WERI-Rb-1 (cell line): ENCODE data around the gene SLC6A6.

Experiments
- DNase-seq: peaks from one replicate; pipeline ENCODE4 v3.0.0-alpha.2; 2020
- H3K27ac ChIP-seq: fragments of 250-450 bp; sonication (Bioruptor Pico); 2 replicates; pipeline ENCODE4 v1.5.1; 2020; ENCODE audit warnings: mild to moderate bottlenecking, moderate library complexity
- H3K27me3 ChIP-seq: fragments of 250-450 bp; sonication (Bioruptor Pico); 2 replicates; pipeline ENCODE4 v1.5.1; 2021; ENCODE audit warnings: mild to moderate bottlenecking, low read depth, moderate library complexity; ENCODE audit not compliant: insufficient read depth, severe bottlenecking
- H3K36me3 ChIP-seq: fragments of 250-450 bp; sonication (Bioruptor Pico); 2 replicates; pipeline ENCODE4 v1.5.1; 2020; ENCODE audit warnings: mild to moderate bottlenecking, moderate library complexity
- H3K4me3 ChIP-seq: 2 replicates; pipeline ENCODE4 v1.5.1; 2011; ENCODE audit warnings: low read depth, mild to moderate bottlenecking, control low read depth, low read length
- H3K9me3 ChIP-seq: fragments of 250-450 bp; sonication (Bioruptor Pico); 2 replicates; pipeline ENCODE4 v1.5.1; 2021; ENCODE audit warnings: mild to moderate bottlenecking, moderate library complexity; ENCODE audit not compliant: severe bottlenecking
- TF ChIP-seq, protein P1 (sequence below): IDR thresholded peaks from 2 replicates; pipeline ENCODE4 v1.5.1; 2011; ENCODE audit warnings: low read depth, mild to moderate bottlenecking, control low read depth, inconsistent platforms, low read length

Gene SLC6A6

GRCh38 chr3:14418296-14419250, 16.2 kb downstream of the SLC6A6 start:
- Histone ChIP-seq H3K4me3 (no peak overlapping the region), H3K27me3 (no peaks in the 10 kb centered on the region), H3K36me3 (peaks cover 9% of the 10 kb centered on the region), H3K9me3 (no peaks in the 10 kb centered on the region), H3K27ac (no peak overlapping the region)
- no peak for DNase-seq
- TF ChIP-seq, protein P1, sequence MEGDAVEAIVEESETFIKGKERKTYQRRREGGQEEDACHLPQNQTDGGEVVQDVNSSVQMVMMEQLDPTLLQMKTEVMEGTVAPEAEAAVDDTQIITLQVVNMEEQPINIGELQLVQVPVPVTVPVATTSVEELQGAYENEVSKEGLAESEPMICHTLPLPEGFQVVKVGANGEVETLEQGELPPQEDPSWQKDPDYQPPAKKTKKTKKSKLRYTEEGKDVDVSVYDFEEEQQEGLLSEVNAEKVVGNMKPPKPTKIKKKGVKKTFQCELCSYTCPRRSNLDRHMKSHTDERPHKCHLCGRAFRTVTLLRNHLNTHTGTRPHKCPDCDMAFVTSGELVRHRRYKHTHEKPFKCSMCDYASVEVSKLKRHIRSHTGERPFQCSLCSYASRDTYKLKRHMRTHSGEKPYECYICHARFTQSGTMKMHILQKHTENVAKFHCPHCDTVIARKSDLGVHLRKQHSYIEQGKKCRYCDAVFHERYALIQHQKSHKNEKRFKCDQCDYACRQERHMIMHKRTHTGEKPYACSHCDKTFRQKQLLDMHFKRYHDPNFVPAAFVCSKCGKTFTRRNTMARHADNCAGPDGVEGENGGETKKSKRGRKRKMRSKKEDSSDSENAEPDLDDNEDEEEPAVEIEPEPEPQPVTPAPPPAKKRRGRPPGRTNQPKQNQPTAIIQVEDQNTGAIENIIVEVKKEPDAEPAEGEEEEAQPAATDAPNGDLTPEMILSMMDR = no peak

DNA sequence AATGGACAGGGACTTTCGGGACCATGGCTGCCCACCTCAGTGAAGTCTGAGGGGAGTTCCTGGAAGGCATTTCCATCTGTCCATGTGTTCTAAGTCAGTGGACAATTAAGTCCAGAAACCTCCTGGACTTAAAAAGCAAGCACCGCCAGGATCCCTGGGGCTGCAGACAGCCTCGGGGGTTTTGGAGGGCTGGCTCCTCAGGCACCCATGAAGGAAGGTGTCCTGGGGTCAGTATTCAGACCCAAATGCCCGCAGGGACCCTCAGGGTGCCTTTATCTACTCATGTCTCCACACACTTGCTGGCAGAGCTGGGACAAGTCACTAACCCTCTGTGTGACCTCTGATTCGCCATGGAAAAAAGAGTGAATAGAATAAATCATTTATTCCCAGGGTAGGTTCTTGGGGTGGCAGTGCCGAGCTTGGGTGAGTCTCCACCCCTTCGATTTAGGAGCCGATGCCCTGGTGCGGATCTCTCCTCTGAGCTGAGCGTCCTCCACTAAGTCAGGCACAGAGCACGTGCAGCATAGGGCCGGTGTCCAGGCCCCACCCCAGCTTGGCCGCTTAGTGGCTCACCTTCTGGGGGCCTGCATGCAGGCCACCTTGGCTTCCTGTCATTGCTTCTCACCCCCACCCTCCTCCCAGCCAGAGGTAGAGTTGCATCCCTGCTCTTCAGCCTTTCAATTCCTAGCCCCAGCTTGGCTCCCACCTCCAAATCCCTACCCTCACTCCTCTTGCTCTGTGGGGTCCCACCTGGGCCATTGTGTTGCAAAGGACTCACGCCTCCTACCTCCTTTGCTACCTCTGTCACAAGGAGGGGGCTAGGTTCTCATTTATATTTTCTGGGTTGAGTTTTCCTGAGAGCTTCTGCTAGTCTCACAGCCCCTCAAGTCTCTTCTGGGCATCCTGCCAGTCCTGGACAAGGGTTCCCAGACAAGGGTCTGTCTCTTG, 19.9 kb downstream of the SLC6A6 start:
- no peaks in the 10 kb centered on the region for H3K9me3 ChIP-seq
- H3K4me3 ChIP-seq = no peak overlapping the region
- peaks cover 9% of the 10 kb centered on the region for H3K36me3 ChIP-seq
- no peak overlapping the region for H3K27ac ChIP-seq
- DNase-seq = no peak
- H3K27me3 ChIP-seq = no peaks in the 10 kb centered on the region
- TF ChIP-seq, protein P1 = no peak

- Histone ChIP-seq H3K9me3 (no peaks in the 10 kb centered on the region), H3K36me3 (peaks cover 3% of the 10 kb centered on the region), H3K27ac (no peak overlapping the region), H3K27me3 (no peaks in the 10 kb centered on the region), H3K4me3 (no peak overlapping the region)
- TF ChIP-seq, protein P1 = no peak
- no peak for DNase-seq
Measured at GRCh38 chr3:14423197-14423743, 20.9 kb downstream of the SLC6A6 start.

DNA sequence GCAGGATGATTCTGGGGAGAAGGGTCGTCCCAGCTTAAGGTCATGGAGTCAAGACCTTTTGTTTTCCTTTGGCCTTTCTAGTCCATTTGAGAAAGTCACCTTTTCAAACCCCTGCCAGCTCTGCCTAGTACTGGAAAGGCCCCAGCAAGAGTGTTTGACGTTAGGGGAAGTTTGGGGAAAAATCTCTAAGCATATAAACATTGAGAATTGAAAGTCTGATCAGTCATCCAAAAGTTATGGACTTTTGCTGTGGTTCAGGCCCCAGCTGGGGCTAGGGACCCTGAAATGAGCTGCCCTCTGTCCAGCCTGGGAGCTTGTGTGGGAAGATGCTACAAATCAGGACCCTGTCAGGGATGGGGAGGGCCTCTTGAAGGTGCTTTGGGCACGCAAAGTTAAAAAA, 21.6 kb downstream of the SLC6A6 start:
- Histone ChIP-seq H3K27ac (no peak overlapping the region), H3K27me3 (no peaks in the 10 kb centered on the region), H3K4me3 (no peak overlapping the region), H3K36me3 (no peaks in the 10 kb centered on the region; the same call in 1 of the 2 replicates), H3K9me3 (no peaks in the 10 kb centered on the region)
- TF ChIP-seq, protein P1 = no peak
- no peak for DNase-seq

DNA sequence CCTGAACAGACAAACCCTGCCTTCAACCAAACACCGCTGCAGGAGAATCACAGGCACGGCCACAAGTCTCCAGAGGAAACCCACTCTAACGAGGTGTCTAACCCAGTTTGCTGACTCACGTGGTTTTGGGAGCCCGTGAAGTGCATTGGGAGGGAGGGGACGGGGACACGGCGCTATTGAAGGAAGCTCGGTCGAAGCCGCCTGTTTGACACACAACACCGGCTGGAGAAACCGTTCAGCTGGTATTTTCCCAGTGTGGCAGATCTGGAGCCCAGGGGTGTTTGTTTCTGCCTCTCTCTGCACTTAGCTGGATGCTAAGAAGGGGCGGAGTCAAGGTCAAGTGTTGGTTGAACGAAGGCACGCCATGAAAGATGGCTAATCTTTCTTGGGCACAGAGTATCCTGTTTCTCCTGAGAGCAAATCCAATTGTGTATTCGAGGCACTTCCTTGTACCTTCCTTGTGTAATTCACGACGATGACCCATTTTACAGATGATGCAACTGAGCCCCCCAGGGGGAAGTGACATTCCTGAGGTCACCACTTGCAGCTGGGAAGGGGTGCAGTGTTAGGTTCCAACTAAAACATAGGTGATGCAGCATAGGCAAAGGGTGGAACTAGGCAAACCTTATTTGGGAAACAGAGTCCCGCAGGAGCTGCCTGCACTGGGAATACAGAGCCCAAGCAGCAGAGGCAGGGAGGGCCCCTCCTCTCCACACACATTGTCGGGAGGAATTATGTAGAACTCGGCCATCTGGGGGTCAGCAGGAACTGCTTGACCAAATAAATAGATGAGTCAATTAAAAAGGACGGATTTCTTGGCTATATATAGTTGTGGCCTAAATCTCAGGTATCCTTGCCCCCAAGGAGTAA, 22.5 kb downstream of the SLC6A6 start:
- Histone ChIP-seq H3K9me3 (no peaks in the 10 kb centered on the region), H3K27ac (peak overlapping the region; percentile 51), H3K27me3 (no peaks in the 10 kb centered on the region), H3K4me3 (no peak overlapping the region), H3K36me3 (no peaks in the 10 kb centered on the region; the same call in 1 of the 2 replicates)
- peak; percentile 69 for DNase-seq
- TF ChIP-seq, protein P1 = no peak
